HG03045 (cell line): ENCODE measurements around the gene ZBTB18.

Experiments
- ATAC-seq: cut with Tn5 transposase; IDR thresholded peaks from one replicate; pipeline ENCODE4 v1.9.1; 2021; ENCODE audit warnings: mild to moderate bottlenecking, moderate library complexity; ENCODE audit not compliant: unreplicated experiment

The ZBTB18 gene

DNA sequence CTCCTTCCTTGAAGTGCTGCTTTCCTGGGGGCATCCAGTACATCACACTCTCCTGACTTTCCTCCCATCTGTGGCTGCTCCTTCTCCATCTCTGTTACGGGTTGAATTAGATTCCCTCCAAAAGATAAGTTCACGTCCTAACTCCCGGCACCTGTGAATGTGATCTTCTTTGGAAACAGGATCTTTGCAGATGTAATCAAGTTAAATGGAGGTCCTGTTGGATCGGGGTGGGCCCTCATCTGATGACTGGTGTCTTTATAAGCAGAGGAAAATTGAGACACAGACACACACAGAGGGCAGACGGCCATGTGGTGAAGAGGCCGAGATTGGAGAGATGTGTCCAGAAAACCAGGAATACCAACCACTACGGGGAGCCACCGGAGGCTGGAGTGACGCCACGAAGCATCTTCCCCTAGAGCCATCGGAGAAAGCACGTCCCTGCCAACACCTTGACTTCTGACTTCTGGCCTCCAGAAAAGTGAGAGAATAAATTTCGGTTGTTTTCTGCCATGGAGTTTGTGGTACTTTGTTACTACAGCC is 36.0 kb downstream of the ZBTB18 start:
- ATAC-seq = no peak

DNA sequence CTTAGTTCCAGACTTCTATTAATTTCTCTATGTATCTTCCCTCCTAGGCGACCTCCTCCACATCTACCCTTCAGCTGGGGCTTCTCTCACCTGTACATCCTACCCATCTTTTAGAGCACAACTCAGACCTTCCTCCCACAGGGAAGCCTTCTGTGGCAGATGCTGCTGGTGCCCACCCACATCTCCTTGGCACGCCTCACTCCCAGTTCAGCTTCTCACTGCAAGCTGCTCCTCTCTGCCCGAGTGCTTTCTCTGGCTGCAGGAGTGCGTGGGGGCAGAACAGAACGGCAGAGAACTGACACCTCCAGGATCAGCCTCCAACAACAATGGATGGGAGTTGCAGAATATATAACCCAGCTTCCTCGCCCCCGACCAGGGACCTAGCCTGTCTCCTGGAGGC is 36.5 kb downstream of the ZBTB18 start:
- no peak for ATAC-seq

DNA sequence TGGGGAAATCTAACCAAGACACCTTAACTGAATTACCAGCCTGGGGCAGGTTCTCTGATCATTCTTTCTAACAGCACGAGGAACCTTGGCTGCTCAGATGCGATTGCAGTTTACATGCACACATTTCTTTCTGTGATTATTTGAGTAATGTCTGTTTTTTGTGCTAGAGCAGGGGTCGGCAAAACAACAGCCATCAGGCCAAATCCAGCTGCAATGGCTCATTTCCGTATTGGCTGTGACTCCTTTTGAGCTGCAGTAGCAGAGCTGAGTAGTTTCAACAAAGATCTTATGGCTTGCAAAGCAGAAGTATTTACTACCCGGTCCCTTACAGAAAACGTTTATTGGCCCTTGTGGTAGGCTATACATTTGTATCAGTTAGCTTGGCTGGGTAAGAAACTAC is 37.1 kb downstream of the ZBTB18 start:
- ATAC-seq = no peak

DNA sequence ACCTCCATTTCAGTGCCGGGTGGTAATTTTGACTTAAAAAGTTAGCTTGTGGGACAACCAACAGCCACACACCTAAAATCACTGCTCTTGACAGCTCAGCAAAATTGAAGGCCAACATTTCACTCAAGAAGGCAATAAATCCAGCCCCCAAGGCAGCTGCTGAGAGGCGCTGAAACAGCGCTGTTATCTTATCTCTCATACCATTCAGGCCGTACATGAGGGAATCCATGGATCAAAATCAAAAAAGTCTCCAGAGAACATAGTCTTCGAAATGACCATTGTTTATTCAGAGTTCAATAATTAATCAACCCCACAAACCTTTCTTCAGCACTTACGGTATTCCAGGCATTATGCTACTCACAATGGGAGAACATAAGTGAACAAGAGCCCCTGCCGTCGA is 38.5 kb downstream of the ZBTB18 start:
- no peak for ATAC-seq

DNA sequence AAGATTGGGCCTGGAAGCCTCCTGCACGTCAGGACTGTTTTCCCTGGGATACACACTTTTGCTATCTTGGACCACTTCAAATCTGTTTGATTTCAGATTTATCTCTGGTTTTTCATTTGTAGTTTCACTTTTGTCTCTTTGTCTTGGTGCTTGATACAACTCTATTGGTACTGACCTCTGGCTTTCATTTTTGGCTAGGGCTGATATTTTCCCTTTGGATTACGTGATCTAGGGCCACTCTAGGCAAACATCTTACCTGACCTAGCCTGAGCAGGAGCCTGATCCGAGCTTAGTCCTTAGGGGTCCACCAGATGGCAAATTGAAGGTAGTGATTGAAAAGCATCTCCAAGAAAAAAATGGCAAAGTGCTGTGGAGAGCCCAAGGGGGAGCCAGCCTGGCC is 39.6 kb downstream of the ZBTB18 start:
- no peak for ATAC-seq

DNA sequence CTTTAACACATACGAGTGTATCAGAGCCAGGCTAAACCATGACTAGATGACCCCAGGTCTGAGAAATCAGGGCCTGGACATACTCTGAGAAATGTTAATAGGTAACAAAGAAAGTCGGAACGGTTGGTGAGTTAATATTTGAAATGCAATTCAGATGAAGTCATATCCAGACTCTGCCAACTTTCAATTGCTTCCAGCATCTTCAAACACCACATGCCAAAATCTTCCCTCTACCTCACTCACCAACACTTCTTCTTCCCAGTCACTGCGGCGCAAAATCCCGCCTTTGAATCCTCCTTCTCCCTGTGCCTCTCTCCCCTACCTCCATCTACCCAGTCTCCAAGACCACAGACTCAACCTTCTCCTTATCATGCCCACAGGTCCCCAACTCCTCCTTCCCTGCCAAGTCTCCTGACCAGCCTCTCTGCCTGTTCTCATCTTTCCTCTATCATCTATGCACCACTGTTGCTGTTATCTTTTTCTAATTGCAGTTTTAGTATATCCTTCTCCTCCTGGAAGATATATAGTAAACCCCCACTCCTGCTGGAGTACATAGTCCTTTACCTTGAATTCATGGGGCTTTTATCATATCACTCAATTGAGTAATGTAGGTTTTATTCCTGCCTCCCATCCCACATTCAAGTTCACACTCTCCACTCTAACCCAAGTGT is 41.3 kb downstream of the ZBTB18 start:
- no peak for ATAC-seq

DNA sequence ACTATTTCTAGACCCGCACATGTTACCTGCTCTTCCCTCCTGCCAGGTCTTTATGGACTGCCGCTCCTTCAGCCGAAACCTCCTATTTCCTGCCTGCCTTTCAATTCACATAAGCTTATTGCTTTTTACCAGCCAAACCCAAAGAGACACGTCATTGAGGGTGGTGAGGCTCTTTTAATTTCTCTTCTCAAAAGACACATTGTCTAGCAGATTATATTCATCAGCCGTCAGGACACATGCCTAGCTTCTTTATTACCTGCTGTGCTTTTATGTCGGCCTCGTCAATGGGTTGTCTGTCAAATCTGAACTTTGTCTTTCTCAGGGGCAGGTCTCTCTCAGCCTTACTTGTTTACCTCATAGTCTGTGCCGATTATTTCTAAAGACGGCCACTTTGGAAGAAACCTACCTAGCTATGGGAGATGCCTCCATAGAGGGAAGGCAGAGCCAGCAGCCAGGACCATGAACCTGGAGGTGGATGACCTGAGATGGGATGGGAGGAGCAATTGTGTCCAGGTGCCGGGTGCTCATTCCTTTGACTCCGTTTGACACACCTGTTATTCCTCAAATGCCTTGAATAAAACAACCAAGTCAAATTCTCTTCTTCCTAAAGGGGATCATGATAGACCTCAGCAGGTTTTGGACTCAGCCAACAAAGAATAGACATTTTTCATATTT is 42.0 kb downstream of the ZBTB18 start:
- ATAC-seq = no peak

DNA sequence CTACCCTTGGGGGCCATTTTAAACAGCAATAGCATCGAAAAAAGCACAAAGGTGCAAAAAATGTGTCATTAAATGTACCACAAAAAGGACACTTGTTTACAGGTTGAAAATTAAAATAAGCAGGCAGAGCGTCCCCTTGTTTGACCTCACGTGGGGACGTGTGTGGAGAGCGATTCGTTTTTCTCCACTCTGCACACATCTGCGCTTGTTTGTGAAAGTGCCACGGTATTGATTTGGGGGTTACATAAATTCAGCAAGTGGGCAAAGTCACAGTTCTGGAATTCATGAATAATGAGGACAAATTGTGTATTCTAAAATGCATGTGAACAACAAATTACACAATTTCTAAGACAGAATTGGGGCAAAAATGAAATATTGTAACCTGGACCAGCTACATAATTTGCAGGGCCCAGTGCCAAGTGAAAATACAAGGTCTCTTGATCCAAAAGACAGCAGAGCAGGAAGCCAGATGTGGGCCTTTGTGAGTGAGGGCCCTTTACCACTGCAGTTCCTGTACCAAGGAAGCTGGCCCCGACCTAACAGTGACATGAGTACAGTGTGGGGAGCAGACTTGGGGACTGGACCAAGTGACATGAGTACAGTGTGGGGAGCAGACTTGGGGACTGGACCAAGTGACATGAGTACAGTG is 43.9 kb downstream of the ZBTB18 start:
- no peak for ATAC-seq

DNA sequence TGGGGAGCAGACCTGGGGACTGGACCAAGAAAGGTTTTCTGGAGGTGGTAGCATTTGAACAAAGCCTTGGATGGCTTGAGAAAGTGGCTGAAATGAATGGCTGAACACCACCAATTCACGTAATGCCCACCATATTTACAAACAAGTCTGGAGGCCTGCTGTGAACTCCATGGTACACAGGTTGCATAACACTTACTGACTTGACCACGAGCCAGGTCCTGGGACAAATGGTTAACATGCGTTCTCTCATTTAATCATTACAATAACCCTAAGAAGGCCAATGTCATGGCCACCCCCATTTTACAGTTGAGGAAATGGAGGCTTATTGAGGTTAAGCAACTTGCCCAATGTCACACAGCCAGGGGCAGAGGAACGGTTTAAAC is 44.4 kb downstream of the ZBTB18 start:
- ATAC-seq = no peak

DNA sequence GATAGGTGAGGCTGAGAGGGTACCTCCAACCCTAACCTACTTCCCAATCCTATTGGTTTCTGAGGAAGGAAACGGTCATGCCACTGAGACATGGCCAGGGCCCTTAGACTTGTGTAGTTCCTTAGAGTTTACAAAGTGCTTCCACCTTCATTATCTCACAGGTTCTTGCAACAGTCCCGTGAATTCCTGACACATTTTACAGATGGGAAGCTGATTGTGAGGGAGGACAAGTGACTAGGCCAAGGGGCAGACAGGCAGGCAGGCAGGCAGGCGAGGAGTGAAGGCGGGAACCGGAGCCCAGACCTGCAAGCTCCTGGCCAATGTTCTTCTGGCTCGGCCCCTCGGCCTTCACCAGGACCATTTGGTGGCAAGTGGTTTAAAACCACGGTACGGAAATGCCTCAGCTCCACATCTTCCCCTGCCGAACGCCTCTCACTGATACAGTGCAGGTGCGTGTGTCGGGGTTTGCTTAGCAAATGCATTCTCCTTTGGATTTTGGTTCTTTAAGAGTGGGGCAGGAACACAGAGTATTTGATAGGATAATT is 45.1 kb downstream of the ZBTB18 start:
- no peak for ATAC-seq

DNA sequence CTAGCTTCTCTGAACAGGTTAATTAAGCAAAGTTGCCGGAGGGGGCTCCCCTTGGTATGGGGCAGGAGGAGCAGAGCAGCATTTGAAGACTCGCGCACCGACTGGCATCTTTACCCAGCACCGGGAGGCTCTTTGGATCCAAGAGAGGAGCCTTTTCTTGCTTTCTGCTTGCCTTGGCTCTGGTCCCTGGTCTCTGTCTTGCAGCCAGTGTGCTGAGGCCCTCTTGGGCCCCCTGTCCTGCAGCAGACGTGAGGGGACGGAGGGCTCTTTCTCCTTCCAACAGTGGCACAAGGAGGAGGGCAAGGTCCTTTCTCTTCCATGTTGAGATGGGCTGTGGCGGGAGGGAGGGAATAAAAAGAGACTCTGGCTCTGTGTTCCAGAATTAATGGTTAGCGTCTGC is 45.6 kb downstream of the ZBTB18 start:
- no peak for ATAC-seq

DNA sequence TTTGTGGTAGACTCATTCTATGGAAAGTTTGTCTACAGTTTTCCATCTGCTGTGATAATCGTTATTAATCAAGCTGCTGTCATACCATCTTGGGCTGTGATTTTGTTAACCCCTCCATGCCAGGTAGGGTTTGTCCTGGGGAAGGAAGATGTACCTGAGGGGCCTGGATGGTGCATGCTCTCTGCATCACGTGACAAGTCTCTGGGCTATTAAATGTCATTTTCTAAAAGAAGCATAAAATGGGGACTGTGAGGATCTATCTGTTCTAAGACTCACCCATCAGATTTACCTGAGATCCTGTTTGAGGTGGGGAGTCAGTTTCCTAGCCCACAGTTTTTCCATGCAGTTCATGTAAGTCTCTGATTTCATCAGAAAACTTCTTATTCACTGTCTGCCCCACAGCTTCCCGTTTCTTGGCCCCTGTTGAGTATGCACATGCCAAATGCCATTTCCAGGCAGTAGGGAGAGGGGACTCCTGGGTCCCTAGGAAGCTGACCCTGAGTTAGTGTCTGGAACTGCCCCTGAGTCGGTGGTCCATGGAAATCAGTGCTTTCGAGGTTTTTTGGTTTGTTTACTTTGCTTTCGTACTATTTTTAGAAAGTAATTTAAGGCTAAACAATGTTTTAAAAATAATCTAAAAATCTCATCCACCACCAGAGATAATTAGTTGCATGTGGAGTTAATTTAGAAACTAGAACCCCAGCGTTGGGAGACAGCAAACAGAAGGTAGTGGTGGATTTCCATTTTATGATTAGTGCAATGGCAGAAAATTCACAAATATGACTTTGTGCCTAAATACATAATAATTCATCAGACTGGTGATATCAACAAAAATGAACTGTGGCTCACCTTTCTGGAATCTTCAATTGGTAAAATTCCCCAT is 46.7 kb downstream of the ZBTB18 start:
- no peak for ATAC-seq

DNA sequence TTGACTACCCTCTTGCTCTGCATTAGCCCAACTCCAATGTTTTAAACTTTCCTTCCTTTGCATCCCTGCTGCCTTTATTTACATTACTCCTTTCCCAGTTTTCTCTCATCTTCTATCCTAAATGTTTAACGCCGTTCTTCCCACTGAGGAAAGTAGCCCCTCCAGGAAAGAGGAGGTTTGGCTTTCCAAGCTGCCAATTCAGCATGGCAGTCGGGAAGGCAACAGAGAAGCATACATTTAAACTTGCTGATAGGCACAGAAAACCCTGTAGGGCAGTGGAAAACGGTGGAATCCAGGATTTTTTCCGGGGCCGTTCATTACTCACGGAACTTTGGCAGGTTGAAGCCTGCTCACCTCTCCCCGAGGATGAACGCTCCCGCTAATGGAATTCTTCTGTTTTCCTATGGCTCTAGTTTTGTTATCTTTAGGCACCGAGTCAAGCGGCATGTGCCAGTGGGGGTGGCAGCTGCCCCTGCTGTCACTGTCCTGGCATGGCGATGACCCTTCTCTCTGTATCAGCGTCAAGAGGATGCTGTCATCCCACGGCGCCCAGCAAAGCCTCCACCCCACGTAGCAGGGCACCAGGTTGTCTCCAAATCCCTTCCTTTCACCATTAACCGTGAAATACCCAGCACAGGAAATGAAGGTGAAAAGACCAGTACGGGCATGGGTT is 48.3 kb downstream of the ZBTB18 start:
- no peak for ATAC-seq

DNA sequence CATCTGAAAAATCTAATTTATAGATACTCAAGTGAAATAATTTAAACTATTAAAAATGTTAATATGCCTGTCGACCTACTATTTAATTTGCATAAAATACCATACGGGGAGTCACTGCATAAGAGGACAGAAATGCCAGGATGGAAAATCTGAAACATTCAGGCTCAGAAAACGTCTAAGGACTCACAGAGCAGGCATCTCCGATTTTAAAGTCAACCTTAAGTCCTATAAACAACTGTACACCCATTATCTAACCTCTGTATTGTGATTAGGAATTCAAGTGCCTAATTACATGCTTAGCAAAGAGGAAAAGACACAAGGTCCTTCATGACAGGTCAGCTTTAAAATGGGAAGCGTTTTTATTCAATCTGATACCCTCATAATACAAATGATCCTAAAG is 49.2 kb downstream of the ZBTB18 start:
- no peak for ATAC-seq

DNA sequence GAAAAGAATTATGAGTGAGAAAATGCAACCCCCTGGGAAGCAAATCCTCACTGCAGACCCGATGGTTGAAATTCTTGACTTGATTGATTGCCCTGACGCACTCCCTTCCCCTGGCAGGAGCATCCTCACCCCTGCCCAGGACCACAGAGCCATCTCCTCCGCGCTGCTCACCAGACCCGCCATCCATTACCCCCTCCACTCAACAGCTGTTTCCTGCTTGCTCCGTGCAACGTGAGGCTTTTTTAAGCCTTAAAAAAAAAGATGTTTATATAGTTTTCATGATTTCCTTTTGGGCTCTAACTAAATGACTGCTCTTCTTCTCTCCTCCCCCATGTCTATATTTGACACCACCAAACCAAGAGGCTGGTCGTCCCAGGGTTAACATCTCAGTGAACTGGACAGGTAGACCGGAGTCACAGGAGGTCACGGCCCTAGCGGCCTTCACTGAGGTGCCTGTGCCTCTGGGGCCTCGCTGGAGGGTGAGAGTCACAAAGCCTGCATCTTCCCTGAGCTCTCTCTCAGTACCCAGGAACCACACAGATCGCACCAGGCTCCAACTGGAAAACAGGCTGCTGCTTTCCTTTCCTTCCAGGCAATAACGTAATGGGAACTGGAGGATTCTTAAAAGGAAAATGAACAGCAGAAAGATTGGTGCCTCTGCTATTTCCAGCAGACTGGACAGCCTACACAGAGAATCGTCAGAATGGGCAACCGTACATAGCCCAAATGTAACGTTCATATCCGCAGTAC is 49.8 kb downstream of the ZBTB18 start:
- no peak for ATAC-seq

DNA sequence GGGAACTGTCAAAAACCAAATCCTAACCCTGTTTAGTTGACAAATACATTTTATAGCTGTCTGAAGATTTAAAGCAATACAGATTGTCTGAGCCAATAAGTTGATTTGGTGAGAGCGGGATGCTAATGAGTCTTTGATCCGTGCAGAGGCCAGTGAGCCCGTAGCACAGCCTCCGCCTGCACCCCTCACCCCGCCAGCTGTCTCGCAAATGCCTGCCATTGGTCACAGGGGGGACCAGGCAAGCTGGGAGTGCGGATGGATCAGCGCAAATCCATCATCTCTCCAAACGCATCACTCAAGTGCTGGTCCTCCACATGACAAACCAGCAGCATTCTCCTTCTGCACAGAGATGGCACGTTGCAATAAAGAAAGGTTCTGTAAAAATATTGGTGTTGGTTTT is 51.0 kb downstream of the ZBTB18 start:
- no peak for ATAC-seq

DNA sequence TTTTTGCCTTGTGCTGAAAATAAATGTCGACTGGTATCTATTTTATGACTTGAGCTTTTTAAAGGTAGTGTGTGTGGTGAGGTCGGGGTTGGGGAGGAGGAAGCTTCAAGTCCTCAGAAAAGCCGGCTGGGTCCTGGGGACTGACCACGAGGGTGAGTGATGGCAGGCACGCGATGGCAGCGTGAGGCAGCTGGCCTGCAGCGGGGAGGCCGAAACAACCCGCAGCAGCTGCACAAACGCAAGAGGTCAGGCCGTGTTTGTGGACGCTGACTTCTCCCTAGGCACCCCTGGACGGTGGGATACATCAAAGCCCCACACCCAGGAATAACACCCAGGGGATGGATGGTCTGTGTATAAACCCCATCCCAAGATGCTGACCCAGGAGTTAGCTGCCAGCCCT is 51.4 kb downstream of the ZBTB18 start:
- ATAC-seq = no peak

DNA sequence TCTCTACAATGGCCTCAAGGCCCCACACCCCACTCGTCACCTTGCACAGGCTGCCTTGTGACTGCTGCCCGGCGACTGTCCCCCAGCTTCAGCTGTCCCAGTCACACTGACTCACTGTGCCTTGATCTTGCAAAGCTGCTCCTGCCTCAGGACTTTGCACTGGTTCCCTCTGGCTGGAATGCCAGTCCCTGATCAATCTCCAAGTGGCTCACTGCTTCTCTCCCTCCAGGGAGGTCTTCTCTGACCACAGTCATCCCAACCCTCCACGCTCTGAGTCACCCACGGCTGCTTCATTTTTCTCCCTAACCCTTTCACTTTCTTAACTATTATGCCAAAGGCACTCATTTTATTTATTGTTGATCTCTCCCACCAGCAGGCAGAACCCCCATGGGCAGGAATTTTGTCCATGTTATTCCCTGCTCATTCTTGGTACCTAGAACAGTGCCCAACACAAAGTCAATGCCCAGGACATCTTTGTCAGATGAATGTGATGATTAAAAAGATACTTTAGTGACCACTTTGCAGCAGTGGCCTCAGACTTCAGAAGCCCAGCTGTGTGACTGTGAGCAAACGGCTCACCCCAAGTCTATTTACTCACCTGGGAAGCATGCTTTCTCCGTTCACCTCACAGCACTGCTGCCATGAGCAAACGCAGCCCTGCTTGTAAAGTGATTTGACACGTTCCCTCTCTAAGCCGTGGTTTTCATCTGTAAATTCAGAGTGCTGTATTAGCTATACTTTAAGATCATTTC is 53.4 kb downstream of the ZBTB18 start:
- no peak for ATAC-seq

DNA sequence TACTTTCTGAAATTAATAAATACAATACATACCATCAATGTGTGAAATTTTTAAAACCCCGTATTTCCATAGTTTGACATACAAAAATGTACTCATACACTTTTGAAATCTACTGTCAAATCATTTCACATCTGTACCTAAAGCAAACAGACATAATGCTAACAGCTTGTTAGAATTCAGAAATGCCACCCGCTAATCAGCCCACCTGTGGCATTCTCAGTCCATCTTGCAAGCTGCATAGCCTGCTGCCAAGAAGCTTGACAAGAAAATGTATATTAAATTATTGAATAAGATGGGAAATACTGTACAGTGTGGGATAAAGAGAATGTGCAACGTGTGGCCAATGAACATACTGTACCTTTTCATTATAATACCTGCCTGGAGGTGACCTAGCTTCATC is 55.1 kb downstream of the ZBTB18 start:
- no peak for ATAC-seq
